SK-N-SH treated with all-trans-retinoic acid at 6 μM for 48 hours (cell line): ENCODE data around the gene TENT4B.

Experiments used
- ATAC-seq: fragments of 200-7000 bp; cut with Tn5 transposase; 3 replicates; pipeline ENCODE4 v1.9.1; 2020; ENCODE audit warnings: mild to moderate bottlenecking, moderate library complexity
- ARNTL ChIP-seq: fragments of 450-650 bp; formaldehyde crosslinking; IDR thresholded peaks from 2 replicates; pipeline ENCODE4 v1.5.0; 2020; ENCODE audit warnings: low read depth, mild to moderate bottlenecking, moderate library complexity, borderline replicate concordance
- BACH2 ChIP-seq: fragments of 250-450 bp; sonication (Bioruptor Pico); IDR thresholded peaks from 2 replicates; pipeline ENCODE4 v1.9.0; 2021; ENCODE audit warnings: mild to moderate bottlenecking, borderline replicate concordance
- CREB5 ChIP-seq: fragments of 250-450 bp; sonication (Bioruptor Pico); IDR thresholded peaks from 2 replicates; pipeline ENCODE4 v1.5.1; 2020; ENCODE audit warnings: low read depth, mild to moderate bottlenecking, moderate library complexity
- CSDC2 ChIP-seq: fragments of 250-450 bp; sonication (Bioruptor Pico); IDR thresholded peaks from 2 replicates; pipeline ENCODE4 v1.5.0; 2020; ENCODE audit warnings: mild to moderate bottlenecking, moderate library complexity
- GLIS3 ChIP-seq: fragments of 250-450 bp; sonication (Bioruptor Pico); IDR thresholded peaks from 2 replicates; pipeline ENCODE4 v1.5.0; 2020; ENCODE audit warnings: mild to moderate bottlenecking, moderate library complexity
- ISL1 ChIP-seq: fragments of 250-450 bp; sonication (Bioruptor Pico); IDR thresholded peaks from 2 replicates; pipeline ENCODE4 v2.1.2; 2022; ENCODE audit warnings: mild to moderate bottlenecking, moderate library complexity
- OSR1 ChIP-seq: fragments of 250-450 bp; sonication (Bioruptor Pico); IDR thresholded peaks from 2 replicates; pipeline ENCODE4 v1.8.0; 2022; ENCODE audit warnings: moderate library complexity, mild to moderate bottlenecking, inconsistent platforms
- PPARA ChIP-seq: fragments of 250-450 bp; sonication (Bioruptor Pico); IDR thresholded peaks from 2 replicates; pipeline ENCODE4 v1.5.0; 2020; ENCODE audit warnings: mild to moderate bottlenecking, borderline replicate concordance
- SNAI2 ChIP-seq: fragments of 250-450 bp; sonication (Bioruptor Pico); IDR thresholded peaks from 2 replicates; pipeline ENCODE4 v1.5.0; 2020; ENCODE audit warnings: mild to moderate bottlenecking, moderate library complexity
- TOX ChIP-seq: fragments of 250-450 bp; sonication (Bioruptor Pico); IDR thresholded peaks from 2 replicates; pipeline ENCODE4 v1.8.0; 2021; ENCODE audit warnings: mild to moderate bottlenecking, moderate library complexity, borderline replicate concordance
- ZC3H10 ChIP-seq: fragments of 250-450 bp; sonication (Bioruptor Pico); IDR thresholded peaks from 2 replicates; pipeline ENCODE4 v1.5.1; 2021; ENCODE audit warnings: mild to moderate bottlenecking, moderate library complexity
- ZFP3 ChIP-seq: fragments of 250-450 bp; sonication (Bioruptor Pico); IDR thresholded peaks from 2 replicates; pipeline ENCODE4 v1.5.0; 2020; ENCODE audit warnings: mild to moderate bottlenecking, moderate library complexity
- ZFP30 ChIP-seq: fragments of 450-650 bp; formaldehyde crosslinking; IDR thresholded peaks from 2 replicates; pipeline ENCODE4 v1.5.0; 2022; ENCODE audit warnings: mild to moderate bottlenecking, moderate library complexity
- ZNF565 ChIP-seq: fragments of 450-650 bp; formaldehyde crosslinking; conservative IDR thresholded peaks from 2 replicates; pipeline ENCODE4 v1.5.0; 2020; ENCODE audit warnings: low read depth, mild to moderate bottlenecking, moderate library complexity
- ZNF70 ChIP-seq: fragments of 450-650 bp; formaldehyde crosslinking; IDR thresholded peaks from 2 replicates; pipeline ENCODE4 v1.5.0; 2020; ENCODE audit warnings: mild to moderate bottlenecking, moderate library complexity
- ZNF8 ChIP-seq: fragments of 450-650 bp; formaldehyde crosslinking; IDR thresholded peaks from 2 replicates; pipeline ENCODE4 v1.5.0; 2020; ENCODE audit warnings: mild to moderate bottlenecking, moderate library complexity
- TF ChIP-seq, protein P1 (sequence below): fragments of 250-450 bp; sonication (Bioruptor Pico); IDR thresholded peaks from 2 replicates; pipeline ENCODE4 v1.8.0; 2020; ENCODE audit warnings: mild to moderate bottlenecking, moderate library complexity, borderline replicate concordance
- TF ChIP-seq, protein P2 (sequence below): fragments of 250-450 bp; sonication (Bioruptor Pico); IDR thresholded peaks from 2 replicates; pipeline ENCODE4 v1.5.0; 2020; ENCODE audit warnings: mild to moderate bottlenecking, moderate library complexity
- TF ChIP-seq, protein P3 (sequence below): fragments of 250-450 bp; sonication (Bioruptor Pico); IDR thresholded peaks from 2 replicates; pipeline ENCODE4 v1.8.0; 2021; ENCODE audit warnings: low read depth, mild to moderate bottlenecking, moderate library complexity, borderline replicate concordance

Gene TENT4B

DNA sequence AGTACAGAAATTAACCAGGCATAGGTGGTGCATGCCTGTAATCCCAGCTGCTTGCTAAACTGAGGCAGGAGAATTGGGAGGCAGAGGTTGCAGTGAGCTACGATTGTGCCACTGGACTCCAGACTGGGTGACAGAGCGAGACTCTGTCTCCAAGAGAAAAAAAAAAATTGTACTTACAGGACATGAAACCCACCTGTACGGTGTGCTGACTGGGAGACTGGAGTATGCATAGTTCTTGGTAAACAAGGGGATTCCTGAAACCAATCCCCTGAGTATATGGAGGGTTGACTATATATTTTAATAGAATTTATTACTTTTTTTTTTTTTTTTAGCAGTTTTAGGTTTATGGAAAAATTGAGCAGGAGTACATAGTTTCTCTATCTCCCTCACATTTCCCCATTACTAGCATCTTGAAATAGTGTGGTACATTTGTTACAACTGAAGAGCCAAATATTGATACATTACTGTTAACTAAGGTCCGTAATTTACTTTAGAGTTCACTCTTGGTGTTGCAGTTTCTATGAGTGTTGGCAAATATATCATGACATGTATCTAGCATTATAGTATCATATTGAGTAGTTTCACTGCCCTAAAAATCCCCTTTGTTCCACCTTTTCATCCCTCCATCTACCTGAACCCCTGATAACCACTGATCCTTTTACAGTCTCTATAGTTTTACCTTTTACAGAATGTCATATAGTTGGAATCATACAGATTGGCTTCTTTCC lies 19.3 kb downstream of the TENT4B start:
- no peak for ATAC-seq
- TF ChIP-seq, protein P1, sequence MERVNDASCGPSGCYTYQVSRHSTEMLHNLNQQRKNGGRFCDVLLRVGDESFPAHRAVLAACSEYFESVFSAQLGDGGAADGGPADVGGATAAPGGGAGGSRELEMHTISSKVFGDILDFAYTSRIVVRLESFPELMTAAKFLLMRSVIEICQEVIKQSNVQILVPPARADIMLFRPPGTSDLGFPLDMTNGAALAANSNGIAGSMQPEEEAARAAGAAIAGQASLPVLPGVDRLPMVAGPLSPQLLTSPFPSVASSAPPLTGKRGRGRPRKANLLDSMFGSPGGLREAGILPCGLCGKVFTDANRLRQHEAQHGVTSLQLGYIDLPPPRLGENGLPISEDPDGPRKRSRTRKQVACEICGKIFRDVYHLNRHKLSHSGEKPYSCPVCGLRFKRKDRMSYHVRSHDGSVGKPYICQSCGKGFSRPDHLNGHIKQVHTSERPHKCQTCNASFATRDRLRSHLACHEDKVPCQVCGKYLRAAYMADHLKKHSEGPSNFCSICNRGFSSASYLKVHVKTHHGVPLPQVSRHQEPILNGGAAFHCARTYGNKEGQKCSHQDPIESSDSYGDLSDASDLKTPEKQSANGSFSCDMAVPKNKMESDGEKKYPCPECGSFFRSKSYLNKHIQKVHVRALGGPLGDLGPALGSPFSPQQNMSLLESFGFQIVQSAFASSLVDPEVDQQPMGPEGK (CRISPR knock-in tag) = no peak
- TF ChIP-seq TOX (CRISPR knock-in tag) = no peak
- no peak for TF ChIP-seq CSDC2 (CRISPR knock-in tag)
- no peak for TF ChIP-seq ZFP3 (CRISPR knock-in tag)
- TF ChIP-seq PPARA (CRISPR knock-in tag) = no peak
- TF ChIP-seq BACH2 (CRISPR knock-in tag) = no peak
- TF ChIP-seq ZC3H10 = no peak
- no peak for TF ChIP-seq ZNF565 (CRISPR knock-in tag)
- TF ChIP-seq SNAI2 (CRISPR knock-in tag) = no peak
- TF ChIP-seq OSR1 = no peak
- no peak for TF ChIP-seq ZNF70
- no peak for TF ChIP-seq CREB5
- TF ChIP-seq ISL1 (CRISPR knock-in tag) = no peak
- TF ChIP-seq ZNF8 (CRISPR knock-in tag) = no peak
- TF ChIP-seq, protein P2, sequence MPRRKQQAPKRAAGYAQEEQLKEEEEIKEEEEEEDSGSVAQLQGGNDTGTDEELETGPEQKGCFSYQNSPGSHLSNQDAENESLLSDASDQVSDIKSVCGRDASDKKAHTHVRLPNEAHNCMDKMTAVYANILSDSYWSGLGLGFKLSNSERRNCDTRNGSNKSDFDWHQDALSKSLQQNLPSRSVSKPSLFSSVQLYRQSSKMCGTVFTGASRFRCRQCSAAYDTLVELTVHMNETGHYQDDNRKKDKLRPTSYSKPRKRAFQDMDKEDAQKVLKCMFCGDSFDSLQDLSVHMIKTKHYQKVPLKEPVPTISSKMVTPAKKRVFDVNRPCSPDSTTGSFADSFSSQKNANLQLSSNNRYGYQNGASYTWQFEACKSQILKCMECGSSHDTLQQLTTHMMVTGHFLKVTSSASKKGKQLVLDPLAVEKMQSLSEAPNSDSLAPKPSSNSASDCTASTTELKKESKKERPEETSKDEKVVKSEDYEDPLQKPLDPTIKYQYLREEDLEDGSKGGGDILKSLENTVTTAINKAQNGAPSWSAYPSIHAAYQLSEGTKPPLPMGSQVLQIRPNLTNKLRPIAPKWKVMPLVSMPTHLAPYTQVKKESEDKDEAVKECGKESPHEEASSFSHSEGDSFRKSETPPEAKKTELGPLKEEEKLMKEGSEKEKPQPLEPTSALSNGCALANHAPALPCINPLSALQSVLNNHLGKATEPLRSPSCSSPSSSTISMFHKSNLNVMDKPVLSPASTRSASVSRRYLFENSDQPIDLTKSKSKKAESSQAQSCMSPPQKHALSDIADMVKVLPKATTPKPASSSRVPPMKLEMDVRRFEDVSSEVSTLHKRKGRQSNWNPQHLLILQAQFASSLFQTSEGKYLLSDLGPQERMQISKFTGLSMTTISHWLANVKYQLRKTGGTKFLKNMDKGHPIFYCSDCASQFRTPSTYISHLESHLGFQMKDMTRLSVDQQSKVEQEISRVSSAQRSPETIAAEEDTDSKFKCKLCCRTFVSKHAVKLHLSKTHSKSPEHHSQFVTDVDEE (CRISPR knock-in tag) = no peak
- no peak for TF ChIP-seq ZFP30
- TF ChIP-seq GLIS3 (CRISPR knock-in tag) = no peak
- TF ChIP-seq ARNTL = no peak
- TF ChIP-seq, all 23 proteins: peak for 0

DNA sequence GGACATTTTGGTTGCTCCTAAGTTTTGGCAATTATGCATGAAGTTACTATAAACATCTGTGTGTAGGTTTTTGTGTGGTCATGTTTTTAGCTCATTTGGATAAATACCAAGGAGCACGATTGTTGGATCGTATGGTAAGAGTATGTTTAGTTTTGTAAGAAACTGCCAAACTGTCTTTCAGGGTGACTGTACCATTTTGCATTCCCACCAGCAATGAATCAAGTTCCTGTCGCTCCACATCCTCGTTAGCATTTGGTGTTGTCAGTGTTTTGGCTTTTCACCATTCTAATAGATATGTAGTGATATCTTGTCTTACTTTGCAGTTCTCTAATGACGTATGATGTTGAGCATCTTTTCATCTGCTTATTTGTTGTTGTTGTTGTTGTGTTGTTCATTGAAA lies 20.2 kb downstream of the TENT4B start:
- no peak for ATAC-seq
- TF ChIP-seq, protein P3, sequence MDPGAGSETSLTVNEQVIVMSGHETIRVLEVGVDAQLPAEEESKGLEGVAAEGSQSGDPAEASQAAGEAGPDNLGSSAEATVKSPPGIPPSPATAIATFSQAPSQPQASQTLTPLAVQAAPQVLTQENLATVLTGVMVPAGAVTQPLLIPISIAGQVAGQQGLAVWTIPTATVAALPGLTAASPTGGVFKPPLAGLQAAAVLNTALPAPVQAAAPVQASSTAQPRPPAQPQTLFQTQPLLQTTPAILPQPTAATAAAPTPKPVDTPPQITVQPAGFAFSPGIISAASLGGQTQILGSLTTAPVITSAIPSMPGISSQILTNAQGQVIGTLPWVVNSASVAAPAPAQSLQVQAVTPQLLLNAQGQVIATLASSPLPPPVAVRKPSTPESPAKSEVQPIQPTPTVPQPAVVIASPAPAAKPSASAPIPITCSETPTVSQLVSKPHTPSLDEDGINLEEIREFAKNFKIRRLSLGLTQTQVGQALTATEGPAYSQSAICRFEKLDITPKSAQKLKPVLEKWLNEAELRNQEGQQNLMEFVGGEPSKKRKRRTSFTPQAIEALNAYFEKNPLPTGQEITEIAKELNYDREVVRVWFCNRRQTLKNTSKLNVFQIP = no peak
- no peak for TF ChIP-seq ZC3H10
- no peak for TF ChIP-seq OSR1
- no peak for TF ChIP-seq ZNF565 (CRISPR knock-in tag)
- TF ChIP-seq, protein P1 (CRISPR knock-in tag) = no peak
- TF ChIP-seq TOX (CRISPR knock-in tag) = no peak
- TF ChIP-seq, all 23 proteins: peak for 0

DNA sequence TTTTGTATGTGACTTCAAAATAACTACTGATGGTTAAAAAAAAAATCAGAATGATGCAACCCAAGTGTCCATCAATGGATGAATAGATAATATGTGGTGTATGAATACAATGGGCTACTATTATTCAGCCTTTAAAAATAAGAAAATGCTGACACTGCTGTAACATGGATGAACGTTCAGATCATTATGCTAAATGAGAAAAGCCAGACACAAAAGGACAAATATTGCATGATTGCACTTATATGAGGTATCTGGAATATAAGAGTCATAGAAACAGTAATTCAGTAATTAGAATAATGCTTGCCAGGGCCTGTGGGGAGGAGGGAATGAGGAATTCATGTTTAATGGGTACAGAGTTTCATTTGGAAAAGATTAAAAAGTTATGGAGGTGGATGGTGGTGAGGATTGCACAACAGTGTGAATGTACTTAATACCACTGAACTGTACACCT lies 25.4 kb downstream of the TENT4B start:
- TF ChIP-seq ZC3H10 = no peak
- peak; percentile 31; the same call in 1 of the 2 replicates for TF ChIP-seq ISL1 (CRISPR knock-in tag)
- TF ChIP-seq, protein P2 (CRISPR knock-in tag) = no peak
- ATAC-seq = no peak
